ENCODE measurements around the gene OR2AJ1.
A peak's percentile ranks its signal among the peaks of the same experiment; 100 is the strongest.
"Not testable (repeated sequence)": the region's sequence is repeated elsewhere in the genome, so short reads cannot be mapped to it uniquely, and the experiment has no call there.

The OR2AJ1 gene

DNA sequence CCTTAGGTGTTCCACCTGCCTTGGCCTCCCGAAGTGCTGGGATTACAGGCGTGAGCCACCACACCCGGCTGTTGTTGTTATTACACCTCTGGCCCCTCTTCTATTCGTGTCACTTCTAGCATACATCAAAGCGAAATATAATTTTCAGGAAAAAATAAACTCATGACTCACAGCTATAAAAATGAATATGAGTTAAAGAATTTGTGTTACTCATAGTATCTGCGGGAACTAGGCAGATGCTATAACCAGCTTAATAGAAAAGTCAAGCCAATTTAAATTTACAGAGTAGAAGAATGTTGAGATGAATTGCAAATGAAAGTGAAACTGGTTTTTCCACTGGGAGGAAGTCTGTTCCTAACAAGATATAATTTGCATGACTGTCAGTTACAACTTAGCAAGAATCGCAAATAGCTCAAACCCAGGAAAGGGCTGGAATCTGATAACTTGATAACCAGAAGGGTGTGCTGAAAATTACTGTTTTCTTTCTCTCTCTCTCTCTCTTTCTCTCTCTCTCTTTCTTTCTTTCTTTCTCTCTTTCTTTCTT, 18.1 kb upstream of the OR2AJ1 start:
- Histone ChIP-seq H3K4me2 (peak overlapping the region; percentile 48 to 85 (median 68)), H3K36me3 (peaks cover 0 to 5% (median 0%) of the 10 kb centered on the region in 11 experiments; a peak in 1 of 22 replicates), H4K20me1 (no peaks in the 10 kb centered on the region), H3K27ac (peak overlapping the region; percentile 40 to 76 (median 59); a peak in 21 of 22 replicates), H3K9me3 (replicated peaks in 1 of 11) (peaks cover 11 to 40% (median 29%) of the 10 kb centered on the region in 11 experiments; a peak in 21 of 22 replicates), H3K4me1 (peaks cover 11 to 29% (median 18%) of the 10 kb centered on the region in 10 experiments), H3K4me3 (peak overlapping the region; percentile 25 to 51 (median 43)), H3K27me3 (no peaks in the 10 kb centered on the region), H3K9ac (peak overlapping the region in 10 of 11 experiments; percentile 24 to 74 (median 55); a peak in 16 of 22 replicates)
- no peak for TF ChIP-seq Cebpa-rat (IDR thresholded peaks at IDR 0.05)

- Histone ChIP-seq H3K4me1 (peaks cover 11 to 29% (median 18%) of the 10 kb centered on the region in 10 experiments), H3K9ac (no peak overlapping the region), H3K4me3 (no peak overlapping the region), H4K20me1 (no peaks in the 10 kb centered on the region), H3K27me3 (no peaks in the 10 kb centered on the region), H3K4me2 (peak overlapping the region in 3 of 11 experiments; percentile 59 to 63 (median 60); a peak in 5 of 22 replicates), H3K36me3 (peaks cover 0 to 5% (median 0%) of the 10 kb centered on the region in 11 experiments; a peak in 1 of 22 replicates), H3K9me3 (replicated peaks in 1 of 11) (peaks cover 11 to 41% (median 35%) of the 10 kb centered on the region in 11 experiments; a peak in 21 of 22 replicates), H3K27ac (no peak overlapping the region)
- TF ChIP-seq Cebpa-rat (IDR thresholded peaks at IDR 0.05), result no peak
Observed at GRCh38 chr1:247908766-247909165, 15.9 kb upstream of the OR2AJ1 start.

- TF ChIP-seq Cebpa-rat (IDR thresholded peaks at IDR 0.05), result no peak
- no peak overlapping the region for H3K4me3 ChIP-seq
- no peaks in the 10 kb centered on the region for H4K20me1 ChIP-seq
- H3K27ac ChIP-seq, result no peak overlapping the region
- no peaks in the 10 kb centered on the region for H3K27me3 ChIP-seq
- no peak overlapping the region for H3K9ac ChIP-seq
- H3K4me1 ChIP-seq, result peaks cover 0 to 1% (median 0%) of the 10 kb centered on the region in 10 experiments; a peak in 5 of 20 replicates
- H3K9me3 ChIP-seq (replicated peaks in 1 of 11), result peaks cover 0 to 22% (median 17%) of the 10 kb centered on the region in 11 experiments; a peak in 14 of 22 replicates
- H3K36me3 ChIP-seq, result no peaks in the 10 kb centered on the region
- H3K4me2 ChIP-seq, result no peak overlapping the region
Observed at GRCh38 chr1:247913786-247914185, 10.9 kb upstream of the OR2AJ1 start.

GRCh38 chr1:247914941-247915662, 9.6 kb upstream of the OR2AJ1 start:
- Histone ChIP-seq H3K9ac (no peak overlapping the region), H3K4me1 (no peaks in the 10 kb centered on the region), H4K20me1 (no peaks in the 10 kb centered on the region), H3K4me2 (no peak overlapping the region), H3K4me3 (no peak overlapping the region), H3K27ac (no peak overlapping the region), H3K36me3 (no peaks in the 10 kb centered on the region), H3K27me3 (no peaks in the 10 kb centered on the region), H3K9me3 (replicated peaks in 1 of 11) (peaks cover 0 to 18% (median 14%) of the 10 kb centered on the region in 11 experiments; a peak in 12 of 22 replicates)
- no peak for TF ChIP-seq Cebpa-rat (IDR thresholded peaks at IDR 0.05)

GRCh38 chr1:247919952-247920351, 4.7 kb upstream of the OR2AJ1 start, which contains the start of gene OR2T8:
TSS of gene OR2T8 (plus strand) at chr1:247920252. CDS start at chr1:247921018, 766 bp downstream.
- Histone ChIP-seq H3K9me3 (replicated peaks in 1 of 11) (no peaks in the 10 kb centered on the region), H3K4me2 (no peak within 1 kb of the TSS), H3K27me3 (no peaks in the 10 kb centered on the region), H3K27ac (no peak within 1 kb of the TSS), H3K4me1 (peaks cover 0 to 28% (median 0%) of the 10 kb centered on the region in 10 experiments; a peak in 5 of 20 replicates), H3K9ac (no peak within 1 kb of the TSS), H3K4me3 (no peak within 1 kb of the TSS), H4K20me1 (no peaks in the 10 kb centered on the region), H3K36me3 (no peaks in the 10 kb centered on the region)
- no peak for TF ChIP-seq Cebpa-rat (IDR thresholded peaks at IDR 0.05)

- H4K20me1 ChIP-seq, result no peaks in the 10 kb centered on the region
- H3K9ac ChIP-seq, result no peak overlapping the region
- peak overlapping the region in 1 of 11 experiments; percentile 37; a peak in 2 of 22 replicates for H3K4me2 ChIP-seq
- no peaks in the 10 kb centered on the region for H3K9me3 ChIP-seq (replicated peaks in 1 of 11)
- no peaks in the 10 kb centered on the region for H3K27me3 ChIP-seq
- no peaks in the 10 kb centered on the region for H3K36me3 ChIP-seq
- H3K4me3 ChIP-seq, result no peak overlapping the region
- no peak overlapping the region for H3K27ac ChIP-seq
- no peak for TF ChIP-seq Cebpa-rat (IDR thresholded peaks at IDR 0.05)
- peaks cover 0 to 42% (median 0%) of the 10 kb centered on the region in 10 experiments; a peak in 5 of 20 replicates for H3K4me1 ChIP-seq
Observed at GRCh38 chr1:247923941-247924340, 748 bp upstream of the OR2AJ1 start.

GRCh38 chr1:247933989-247934388, 9.3 kb downstream of the OR2AJ1 start:
- no peaks in the 10 kb centered on the region; a peak in 1 of 22 replicates for H3K36me3 ChIP-seq
- TF ChIP-seq Cebpa-rat (IDR thresholded peaks at IDR 0.05), result no peak
- H3K4me1 ChIP-seq, result peaks cover 0 to under 1% (median 0%) of the 10 kb centered on the region in 10 experiments; a peak in 1 of 20 replicates
- no peaks in the 10 kb centered on the region for H4K20me1 ChIP-seq
- no peak overlapping the region for H3K4me2 ChIP-seq
- H3K4me3 ChIP-seq, result no peak overlapping the region
- H3K9ac ChIP-seq, result no peak overlapping the region
- H3K27ac ChIP-seq, result no peak overlapping the region
- H3K27me3 ChIP-seq, result no peaks in the 10 kb centered on the region
- peaks cover 14 to 21% (median 17%) of the 10 kb centered on the region in 11 experiments for H3K9me3 ChIP-seq (replicated peaks in 1 of 11)

GRCh38 chr1:247935781-247936180, 11.1 kb downstream of the OR2AJ1 start:
- Histone ChIP-seq H3K9me3 (replicated peaks in 1 of 11) (peaks cover 14 to 21% (median 17%) of the 10 kb centered on the region in 11 experiments), H3K36me3 (no peaks in the 10 kb centered on the region; a peak in 1 of 22 replicates), H3K4me1 (peaks cover 0 to 15% (median 0%) of the 10 kb centered on the region in 10 experiments; a peak in 5 of 20 replicates), H3K4me2 (no peak overlapping the region), H3K27ac (no peak overlapping the region), H4K20me1 (no peaks in the 10 kb centered on the region), H3K4me3 (no peak overlapping the region), H3K27me3 (no peaks in the 10 kb centered on the region), H3K9ac (no peak overlapping the region)
- TF ChIP-seq Cebpa-rat (IDR thresholded peaks at IDR 0.05), result no peak

DNA sequence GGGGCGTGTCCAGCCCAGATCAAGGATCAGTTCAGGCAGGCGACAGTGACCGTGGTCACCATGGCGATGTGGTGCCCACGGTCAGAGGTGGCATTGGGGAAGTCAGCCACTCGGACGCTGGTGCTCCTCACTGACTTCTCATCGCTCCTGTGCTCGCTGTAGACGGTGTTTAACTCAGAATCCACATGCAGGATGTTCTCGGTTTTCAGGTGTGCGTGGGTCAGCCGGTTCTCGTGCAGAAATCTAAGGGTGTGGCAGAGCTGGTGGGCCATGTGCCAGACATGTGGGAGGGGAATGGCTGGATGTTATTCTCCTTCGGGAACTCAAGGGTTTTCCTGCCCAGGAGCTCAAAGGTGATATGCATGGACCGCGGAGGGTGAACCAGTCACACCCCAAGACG, 11.7 kb downstream of the OR2AJ1 start:
- Histone ChIP-seq H4K20me1 (no peaks in the 10 kb centered on the region), H3K27me3 (no peaks in the 10 kb centered on the region), H3K9me3 (replicated peaks in 1 of 11) (peaks cover 14 to 21% (median 17%) of the 10 kb centered on the region in 11 experiments), H3K4me1 (peaks cover 0 to 22% (median 0%) of the 10 kb centered on the region in 10 experiments; a peak in 5 of 20 replicates), H3K9ac (no peak overlapping the region), H3K27ac (no peak overlapping the region), H3K36me3 (no peaks in the 10 kb centered on the region; a peak in 1 of 22 replicates), H3K4me2 (no peak overlapping the region), H3K4me3 (no peak overlapping the region)
- TF ChIP-seq Cebpa-rat (IDR thresholded peaks at IDR 0.05), result no peak

GRCh38 chr1:247936965-247937734, 12.5 kb downstream of the OR2AJ1 start:
- Histone ChIP-seq H3K4me1 (peaks cover 0 to 29% (median 0%) of the 10 kb centered on the region in 10 experiments; a peak in 5 of 20 replicates), H3K4me3 (peak overlapping the region in 1 of 10 experiments; percentile 4; a peak in 1 of 20 replicates), H3K9me3 (replicated peaks in 1 of 11) (peaks cover 14 to 21% (median 17%) of the 10 kb centered on the region in 11 experiments)
- not testable (repeated sequence) for H3K36me3 ChIP-seq, H3K27ac ChIP-seq, H3K9ac ChIP-seq, H3K27me3 ChIP-seq, H3K4me2 ChIP-seq, H4K20me1 ChIP-seq
